ENCODE measurements around the gene EEFSEC. TPM values are rescaled to one million over a fixed set of nuclear protein-coding genes. Genes with fewer than 3 reads are reported as not detected.
A peak's percentile ranks its signal among the peaks of the same experiment; 100 is the strongest.

EEFSEC gene
- total RNA-seq, 2 experiments from 2014 or later = 19.4 to 19.7 TPM

- no peak overlapping the region for H3K27ac Mint-ChIP-seq
- CTCF ChIA-PET = no interaction called here
These were observed 290.5 kb downstream of the EEFSEC start for GRCh38 chr3:128443771-128444170.

GRCh38 chr3:128445357-128445756, 292.1 kb downstream of the EEFSEC start:
- no peak for ATAC-seq
- Mint-ChIP-seq H3K36me3 (peaks cover 16% of the 10 kb centered on the region), H3K9me3 (ENCODE audit: low read depth) (peaks cover 23% of the 10 kb centered on the region), H3K4me3 (no peak overlapping the region), H3K27me3 (peaks cover 6% of the 10 kb centered on the region), H3K27ac (no peak overlapping the region), H3K4me1 (peaks cover 22% of the 10 kb centered on the region)
- no peak for DNase-seq
- CTCF ChIA-PET = no interaction called here

More at GRCh38 chr3:128443771-128444170, 290.5 kb downstream of the EEFSEC start:
- peaks cover 8% of the 10 kb centered on the region for H3K27me3 Mint-ChIP-seq
- no peak overlapping the region for H3K4me3 Mint-ChIP-seq
- H3K9me3 Mint-ChIP-seq (ENCODE audit: low read depth) = peaks cover 22% of the 10 kb centered on the region
- peaks cover 18% of the 10 kb centered on the region for H3K4me1 Mint-ChIP-seq
- H3K36me3 Mint-ChIP-seq = peaks cover 14% of the 10 kb centered on the region
- DNase-seq (no peak), ATAC-seq (no peak)

GRCh38 chr3:128446821-128447220, 293.5 kb downstream of the EEFSEC start:
- H3K27ac Mint-ChIP-seq = no peak overlapping the region
- H3K9me3 Mint-ChIP-seq (ENCODE audit: low read depth) = peaks cover 23% of the 10 kb centered on the region
- ATAC-seq = no peak
- CTCF ChIA-PET = interaction anchor here (4.1 kb wide), 1 partner anchor 20 kb away, joined by 11 read pairs; no protein-coding TSS in a partner anchor
- no peak overlapping the region for H3K4me3 Mint-ChIP-seq
- peaks cover 6% of the 10 kb centered on the region for H3K27me3 Mint-ChIP-seq
- peaks cover 16% of the 10 kb centered on the region for H3K36me3 Mint-ChIP-seq
- H3K4me1 Mint-ChIP-seq = peaks cover 24% of the 10 kb centered on the region
- DNase-seq = no peak

- Mint-ChIP-seq H3K4me3 (no peak overlapping the region), H3K27ac (peak overlapping the region; percentile 76), H3K4me1 (peaks cover 24% of the 10 kb centered on the region), H3K9me3 (ENCODE audit: low read depth) (peaks cover 23% of the 10 kb centered on the region), H3K27me3 (peaks cover 6% of the 10 kb centered on the region), H3K36me3 (peaks cover 16% of the 10 kb centered on the region)
- DNase-seq (peak; percentile 77), ATAC-seq (peak; percentile 66)
- CTCF ChIA-PET = interaction anchor here (1.9 to 4.1 kb wide), 2 partner anchors 10 to 21 kb away, joined by 9 to 11 read pairs; no protein-coding TSS in a partner anchor
These were observed 294.3 kb downstream of the EEFSEC start for GRCh38 chr3:128447561-128448013.

DNA sequence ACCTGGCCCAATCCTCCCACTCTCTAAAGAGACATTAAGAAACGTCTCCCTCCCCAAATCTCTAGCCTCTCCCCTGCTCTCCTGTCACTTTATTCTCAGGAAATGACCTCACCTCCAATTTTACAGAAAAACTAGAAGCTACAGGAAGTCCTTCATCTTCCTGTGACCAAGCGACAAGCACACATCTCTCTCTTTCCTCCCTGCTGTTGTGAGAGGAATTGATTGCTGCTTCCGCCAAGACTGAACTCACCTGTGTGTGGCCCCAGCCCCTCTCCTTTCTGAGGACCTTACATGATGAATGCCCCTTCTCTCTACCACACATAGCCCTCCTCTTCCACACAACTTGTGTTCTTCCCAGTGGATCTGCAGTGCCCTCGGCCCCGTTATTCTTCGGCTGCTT, 295.2 kb downstream of the EEFSEC start:
- ATAC-seq (peak; percentile 58), DNase-seq (peak; percentile 43)
- peaks cover 24% of the 10 kb centered on the region for H3K4me1 Mint-ChIP-seq
- peaks cover 23% of the 10 kb centered on the region for H3K9me3 Mint-ChIP-seq (ENCODE audit: low read depth)
- H3K27ac Mint-ChIP-seq = peak overlapping the region; percentile 77
- no peak overlapping the region for H3K4me3 Mint-ChIP-seq
- CTCF ChIA-PET = interaction anchor here (0.7 to 4.1 kb wide), 4 partner anchors 11 to 738 kb away, joined by 3 to 11 read pairs (median 8); no protein-coding TSS in a partner anchor
- peaks cover 16% of the 10 kb centered on the region for H3K36me3 Mint-ChIP-seq
- H3K27me3 Mint-ChIP-seq = no peaks in the 10 kb centered on the region

- Mint-ChIP-seq H3K27ac (peak overlapping the region; percentile 77), H3K4me3 (no peak overlapping the region), H3K4me1 (peaks cover 24% of the 10 kb centered on the region), H3K36me3 (peaks cover 16% of the 10 kb centered on the region), H3K9me3 (ENCODE audit: low read depth) (peaks cover 23% of the 10 kb centered on the region), H3K27me3 (peaks cover 2% of the 10 kb centered on the region)
- CTCF ChIA-PET = interaction anchor here (1.9 to 4.1 kb wide), 3 partner anchors 11 to 50 kb away, joined by 6 to 11 read pairs (median 9); no protein-coding TSS in a partner anchor
- DNase-seq (no peak), ATAC-seq (no peak)
These were observed 295.9 kb downstream of the EEFSEC start for GRCh38 chr3:128449111-128449638.

DNA sequence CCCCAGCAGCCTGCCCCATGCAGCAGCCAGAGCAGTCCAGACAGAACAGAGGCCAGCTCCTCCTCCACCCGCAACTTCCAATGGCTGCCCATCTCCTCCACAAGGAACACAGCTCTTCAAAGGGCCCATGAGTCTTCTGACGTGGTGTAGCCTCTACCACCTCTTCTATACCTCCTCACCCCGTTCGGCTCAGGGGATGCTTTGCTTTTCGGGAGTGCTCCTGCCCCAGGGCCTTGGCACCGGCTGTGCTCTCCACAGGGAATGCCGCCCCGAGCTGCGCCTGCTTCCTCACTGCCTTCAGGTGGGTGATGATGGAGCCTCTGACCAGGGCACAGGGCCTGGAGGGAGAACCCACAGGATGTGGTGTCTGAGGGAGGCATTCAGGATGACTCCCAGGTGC, 298.8 kb downstream of the EEFSEC start:
- Mint-ChIP-seq H3K36me3 (peaks cover 10% of the 10 kb centered on the region), H3K4me1 (peaks cover 21% of the 10 kb centered on the region), H3K27me3 (peaks cover 21% of the 10 kb centered on the region), H3K9me3 (ENCODE audit: low read depth) (peaks cover 8% of the 10 kb centered on the region), H3K27ac (no peak overlapping the region), H3K4me3 (no peak overlapping the region)
- CTCF ChIA-PET = no interaction called here
- ATAC-seq (no peak), DNase-seq (no peak)

- Mint-ChIP-seq H3K27me3 (peaks cover 21% of the 10 kb centered on the region), H3K4me1 (peaks cover 14% of the 10 kb centered on the region), H3K9me3 (ENCODE audit: low read depth) (peaks cover 6% of the 10 kb centered on the region), H3K4me3 (no peak overlapping the region), H3K36me3 (peaks cover 8% of the 10 kb centered on the region), H3K27ac (no peak overlapping the region)
- CTCF ChIA-PET = no interaction called here
- ATAC-seq (no peak), DNase-seq (no peak)
These were observed 299.5 kb downstream of the EEFSEC start for GRCh38 chr3:128452678-128453275.

- H3K36me3 Mint-ChIP-seq = peaks cover 3% of the 10 kb centered on the region
- CTCF ChIA-PET = no interaction called here
- no peak overlapping the region for H3K4me3 Mint-ChIP-seq
- ATAC-seq (peak; percentile 17), DNase-seq (no peak)
- no peak overlapping the region for H3K27ac Mint-ChIP-seq
- H3K9me3 Mint-ChIP-seq (ENCODE audit: low read depth) = peaks cover 1% of the 10 kb centered on the region
- H3K4me1 Mint-ChIP-seq = peaks cover 7% of the 10 kb centered on the region
- H3K27me3 Mint-ChIP-seq = peaks cover 21% of the 10 kb centered on the region
These were observed 300.4 kb downstream of the EEFSEC start for GRCh38 chr3:128453501-128454309.

DNA sequence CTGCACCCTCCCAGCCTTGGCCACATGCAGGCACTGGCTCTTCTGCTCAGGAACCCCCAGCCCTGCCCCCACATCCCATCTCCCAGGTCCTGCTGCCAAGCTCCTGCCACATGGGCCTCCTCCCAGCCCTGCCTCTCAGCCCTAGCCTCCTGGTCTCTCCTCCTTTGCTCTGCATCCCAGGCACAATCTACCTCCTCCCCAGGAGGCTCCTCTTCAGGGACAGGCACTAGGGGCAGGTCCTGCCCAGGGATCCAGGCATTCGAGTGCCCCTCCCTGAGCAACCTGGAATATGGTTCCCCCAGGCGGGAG, 301.0 kb downstream of the EEFSEC start:
- H3K36me3 Mint-ChIP-seq = peaks cover 3% of the 10 kb centered on the region
- CTCF ChIA-PET = no interaction called here
- peaks cover 21% of the 10 kb centered on the region for H3K27me3 Mint-ChIP-seq
- H3K4me3 Mint-ChIP-seq = no peak overlapping the region
- no peak overlapping the region for H3K27ac Mint-ChIP-seq
- H3K9me3 Mint-ChIP-seq (ENCODE audit: low read depth) = no peaks in the 10 kb centered on the region
- peaks cover 3% of the 10 kb centered on the region for H3K4me1 Mint-ChIP-seq
- ATAC-seq (no peak), DNase-seq (no peak)

- Mint-ChIP-seq H3K27ac (no peak overlapping the region), H3K4me3 (no peak overlapping the region)
- no peak for DNase-seq
These were observed 301.8 kb downstream of the EEFSEC start for GRCh38 chr3:128455116-128455515.

GRCh38 chr3:128455786-128456748, 302.8 kb downstream of the EEFSEC start:
- H3K4me3 Mint-ChIP-seq = no peak overlapping the region
- H3K27ac Mint-ChIP-seq = no peak overlapping the region
- no peaks in the 10 kb centered on the region for H3K4me1 Mint-ChIP-seq
- H3K36me3 Mint-ChIP-seq = no peaks in the 10 kb centered on the region
- no peak for DNase-seq
- ATAC-seq = no peak
- peaks cover 21% of the 10 kb centered on the region for H3K27me3 Mint-ChIP-seq
- CTCF ChIA-PET = no interaction called here
- no peaks in the 10 kb centered on the region for H3K9me3 Mint-ChIP-seq (ENCODE audit: low read depth)

More at GRCh38 chr3:128455116-128455515, 301.8 kb downstream of the EEFSEC start:
- CTCF ChIA-PET = no interaction called here
- Mint-ChIP-seq H3K4me1 (peaks cover 3% of the 10 kb centered on the region), H3K36me3 (peaks cover under 1% of the 10 kb centered on the region), H3K9me3 (ENCODE audit: low read depth) (no peaks in the 10 kb centered on the region), H3K27me3 (peaks cover 21% of the 10 kb centered on the region)
- ATAC-seq = no peak

Data from activated CD8-positive, alpha-beta memory T cell treated with anti-CD3 and anti-CD28 coated beads, Interleukin-2, amount 10 ng/mL, durations not matched to agents 7 days and 5 days (primary cell).